IPS DF 19.7 (cell line): Measurements from ENCODE around the gene CST1.
"Not testable (repeated sequence)": the region's sequence is repeated elsewhere in the genome, so short reads cannot be mapped to it uniquely, and the experiment has no call there.

Experiments used
- DNase-seq: peaks from one replicate; pipeline ENCODE4 v3.0.0-alpha.2; 2013; ENCODE audit warnings: low read depth, low spot score

The CST1 gene

GRCh38 chr20:23750786-23751185 lies at the start of gene CST1:
Gene CST1 (minus strand): TSS chr20:23750935. CDS start chr20:23750866, 69 bp downstream.
- DNase-seq: not testable (repeated sequence)

- DNase-seq: not testable (repeated sequence)
These were observed 48.6 kb upstream of the CST1 start for GRCh38 chr20:23799216-23799847.

GRCh38 chr20:23795526-23795925 lies 44.8 kb upstream of the CST1 start:
- no peak for DNase-seq

GRCh38 chr20:23794841-23795240 lies 44.1 kb upstream of the CST1 start:
- no peak for DNase-seq

- no peak for DNase-seq
These were observed 43.3 kb upstream of the CST1 start for GRCh38 chr20:23794065-23794464.

GRCh38 chr20:23783447-23783846 lies 32.7 kb upstream of the CST1 start:
- DNase-seq: no peak

GRCh38 chr20:23782366-23782983 lies 31.7 kb upstream of the CST1 start:
- no peak for DNase-seq

GRCh38 chr20:23778676-23779075 lies 27.9 kb upstream of the CST1 start:
- not testable (repeated sequence) for DNase-seq

- DNase-seq: not testable (repeated sequence)
These were observed 26.6 kb upstream of the CST1 start for GRCh38 chr20:23777380-23777779.

- DNase-seq: no peak
These were observed 25.5 kb upstream of the CST1 start for GRCh38 chr20:23776067-23776771.

- DNase-seq: no peak
These were observed 23.3 kb upstream of the CST1 start for GRCh38 chr20:23774081-23774480.

GRCh38 chr20:23773579-23773978 lies 22.8 kb upstream of the CST1 start:
- DNase-seq: no peak

- no peak for DNase-seq
These were observed 22.4 kb upstream of the CST1 start for GRCh38 chr20:23773127-23773526.

- no peak for DNase-seq
These were observed 21.3 kb upstream of the CST1 start for GRCh38 chr20:23772074-23772473.

- no peak for DNase-seq
These were observed 19.6 kb upstream of the CST1 start for GRCh38 chr20:23770384-23770783.

GRCh38 chr20:23768520-23768919 lies 17.8 kb upstream of the CST1 start:
- DNase-seq: not testable (repeated sequence)

GRCh38 chr20:23766531-23766930 lies 15.8 kb upstream of the CST1 start:
- DNase-seq: no peak

- DNase-seq: no peak
These were observed 14.8 kb upstream of the CST1 start for GRCh38 chr20:23765578-23765977.

- DNase-seq: not testable (repeated sequence)
These were observed 13.9 kb upstream of the CST1 start for GRCh38 chr20:23764630-23765029.

GRCh38 chr20:23763345-23763744 lies 12.6 kb upstream of the CST1 start:
- no peak for DNase-seq

- no peak for DNase-seq
These were observed 8.7 kb upstream of the CST1 start for GRCh38 chr20:23759306-23759940.

- DNase-seq: peak; percentile 54
These were observed 6.1 kb upstream of the CST1 start for GRCh38 chr20:23756792-23757191.
